Jurkat, Clone E6-1 (cell line): ENCODE measurements around the gene CETP.
"Not testable (repeated sequence)": the region's sequence is repeated elsewhere in the genome, so short reads cannot be mapped to it uniquely, and the experiment has no call there.

Source experiments
- DNase-seq: peaks from one replicate; pipeline ENCODE4 v3.0.0-alpha.2; 2011; ENCODE audit warnings: low read depth, low spot score
- H3K4me3 ChIP-seq: 2 replicates; pipeline ENCODE4 v1.5.1; 2011; ENCODE audit warnings: mild to moderate bottlenecking, low read length, control low read depth, moderate library complexity

Gene CETP

DNA sequence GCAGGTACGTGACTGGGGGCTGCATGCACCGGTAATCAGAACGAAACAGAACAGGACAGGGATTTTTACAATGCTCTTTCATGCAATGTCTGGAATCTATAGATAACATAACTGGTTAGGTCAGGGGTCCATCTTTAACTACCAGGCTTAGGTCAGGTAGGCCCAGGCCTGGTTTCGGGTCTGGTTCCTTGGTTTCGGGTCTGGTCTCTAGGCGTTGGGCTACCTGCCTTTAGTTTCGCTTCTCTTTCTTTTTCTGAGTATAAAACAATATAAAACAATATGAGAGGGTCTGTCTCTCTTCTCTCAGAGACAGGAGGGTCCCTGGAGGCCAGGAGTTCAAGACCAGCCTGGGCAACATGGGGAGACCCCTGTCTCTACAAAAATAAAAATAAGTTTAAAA, 12.1 kb downstream of the CETP start:
- H3K4me3 ChIP-seq, DNase-seq: not testable (repeated sequence)

DNA sequence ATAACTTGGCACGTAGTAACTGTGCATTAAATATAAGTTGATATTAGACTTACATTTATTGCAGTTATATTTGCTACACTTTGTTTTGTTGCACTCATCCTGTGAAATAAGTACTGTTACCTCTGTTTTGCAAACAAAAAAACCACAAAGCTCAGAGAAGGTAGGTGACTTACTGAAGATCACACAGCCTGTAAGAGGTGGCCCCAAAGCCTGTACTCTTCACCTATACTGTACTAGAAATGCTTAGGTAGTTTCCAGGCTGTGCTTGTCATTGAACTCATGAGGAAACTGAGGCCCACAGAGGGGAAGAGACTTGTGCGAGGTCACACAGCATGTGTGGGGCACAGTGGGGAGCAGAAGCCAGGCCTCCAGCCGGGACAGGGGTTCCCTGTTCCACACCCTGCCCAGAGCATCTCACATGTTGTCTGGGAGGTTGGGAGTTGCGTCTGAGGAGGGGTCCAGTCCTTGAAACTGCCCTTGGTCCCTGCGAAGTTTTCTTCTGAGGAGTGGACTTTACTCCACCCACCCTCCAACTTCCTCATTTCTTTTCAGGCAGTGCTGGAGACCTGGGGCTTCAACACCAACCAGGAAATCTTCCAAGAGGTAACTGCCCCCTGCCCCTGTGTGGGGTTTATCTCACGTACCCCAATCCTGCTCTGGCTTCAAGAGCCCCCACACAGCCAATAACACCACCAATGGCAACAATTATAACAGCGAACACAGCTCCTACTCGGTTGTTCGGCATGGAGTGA, 13.0 kb downstream of the CETP start:
- H3K4me3 ChIP-seq, result no peak overlapping the region
- DNase-seq, result no peak

DNA sequence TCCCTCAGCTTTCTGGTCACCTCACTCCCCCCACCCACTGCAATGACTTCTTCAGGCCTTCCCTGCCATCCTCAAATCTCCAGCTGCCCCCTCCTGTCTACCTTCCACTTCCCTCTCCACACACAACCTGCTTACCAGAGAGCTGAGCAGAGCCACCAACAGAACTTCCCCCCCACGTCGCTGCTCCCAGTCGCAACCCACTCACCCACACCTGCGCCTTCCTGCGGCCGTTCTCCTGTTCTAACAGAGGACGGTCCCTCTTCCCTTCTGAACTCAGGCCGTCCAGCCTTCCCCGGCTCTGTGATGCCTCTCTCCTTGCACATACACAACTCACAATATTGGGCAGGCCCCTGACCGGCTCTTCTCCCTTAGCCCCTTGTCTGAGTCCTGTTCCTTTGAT, 14.0 kb downstream of the CETP start:
- DNase-seq, result no peak

DNA sequence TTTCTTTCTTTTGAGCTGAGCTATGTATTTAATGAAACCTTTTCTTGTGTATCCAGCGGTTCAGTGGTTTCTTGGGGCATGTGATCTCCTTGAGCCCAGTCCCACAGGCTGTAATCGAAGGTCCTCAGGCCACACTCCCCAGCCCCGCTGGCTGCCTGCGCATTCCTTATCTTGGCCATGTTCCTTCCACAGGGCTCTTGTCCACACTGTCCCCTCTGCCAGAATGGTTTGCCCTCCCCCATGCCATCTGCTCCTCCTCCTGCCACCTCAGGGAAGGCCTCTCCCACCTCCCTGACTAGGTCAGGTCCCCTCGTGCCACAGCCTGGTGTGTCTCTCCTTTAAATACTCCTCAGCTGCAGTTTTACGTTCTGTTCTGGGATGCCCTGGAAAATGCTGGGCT, 15.5 kb downstream of the CETP start:
- DNase-seq, result no peak
- no peak overlapping the region for H3K4me3 ChIP-seq

More for the DNA sequence above, 14.0 kb downstream of the CETP start:
- no peak overlapping the region for H3K4me3 ChIP-seq

DNA sequence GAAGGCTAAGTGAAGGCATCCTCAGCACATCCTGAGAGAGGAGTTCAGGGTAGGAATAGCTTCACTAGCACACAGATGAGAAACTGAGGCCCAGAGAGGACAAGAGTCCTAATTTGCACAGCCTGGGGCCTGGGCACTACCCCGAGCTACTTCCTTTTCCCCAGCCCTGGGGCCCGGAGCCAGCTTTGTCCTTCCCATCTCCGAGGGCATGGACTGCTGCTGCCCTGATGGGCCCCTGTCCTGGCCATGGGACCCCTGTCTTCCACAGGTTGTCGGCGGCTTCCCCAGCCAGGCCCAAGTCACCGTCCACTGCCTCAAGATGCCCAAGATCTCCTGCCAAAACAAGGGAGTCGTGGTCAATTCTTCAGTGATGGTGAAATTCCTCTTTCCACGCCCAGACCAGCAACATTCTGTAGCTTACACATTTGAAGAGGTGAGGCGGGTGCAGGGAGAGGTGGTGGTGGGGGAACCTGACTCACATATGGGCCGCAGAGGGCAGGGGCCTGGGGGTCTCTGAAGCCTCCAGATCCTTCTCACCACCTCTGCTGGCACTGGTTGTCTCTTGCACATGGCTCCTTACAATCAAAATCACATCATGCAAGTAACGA, 16.2 kb downstream of the CETP start:
- no peak overlapping the region for H3K4me3 ChIP-seq
- no peak for DNase-seq

DNA sequence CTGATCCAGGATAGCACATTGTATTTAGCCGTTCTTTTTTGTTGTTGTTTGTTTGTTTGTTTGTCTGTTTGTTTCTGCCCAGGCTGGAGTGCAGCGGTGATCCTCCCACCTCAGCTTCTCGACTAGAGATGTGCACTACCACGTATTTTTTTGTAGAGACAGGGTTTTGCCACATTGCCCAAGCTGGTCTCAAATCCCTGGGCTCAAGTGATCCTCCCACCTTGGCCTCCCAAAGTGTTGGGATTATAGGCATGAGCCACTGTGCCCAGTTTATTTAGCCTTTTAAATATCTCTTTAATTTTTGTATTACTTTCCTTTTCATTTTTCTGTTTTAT, 18.4 kb downstream of the CETP start:
- H3K4me3 ChIP-seq, result no peak overlapping the region
- no peak for DNase-seq

DNA sequence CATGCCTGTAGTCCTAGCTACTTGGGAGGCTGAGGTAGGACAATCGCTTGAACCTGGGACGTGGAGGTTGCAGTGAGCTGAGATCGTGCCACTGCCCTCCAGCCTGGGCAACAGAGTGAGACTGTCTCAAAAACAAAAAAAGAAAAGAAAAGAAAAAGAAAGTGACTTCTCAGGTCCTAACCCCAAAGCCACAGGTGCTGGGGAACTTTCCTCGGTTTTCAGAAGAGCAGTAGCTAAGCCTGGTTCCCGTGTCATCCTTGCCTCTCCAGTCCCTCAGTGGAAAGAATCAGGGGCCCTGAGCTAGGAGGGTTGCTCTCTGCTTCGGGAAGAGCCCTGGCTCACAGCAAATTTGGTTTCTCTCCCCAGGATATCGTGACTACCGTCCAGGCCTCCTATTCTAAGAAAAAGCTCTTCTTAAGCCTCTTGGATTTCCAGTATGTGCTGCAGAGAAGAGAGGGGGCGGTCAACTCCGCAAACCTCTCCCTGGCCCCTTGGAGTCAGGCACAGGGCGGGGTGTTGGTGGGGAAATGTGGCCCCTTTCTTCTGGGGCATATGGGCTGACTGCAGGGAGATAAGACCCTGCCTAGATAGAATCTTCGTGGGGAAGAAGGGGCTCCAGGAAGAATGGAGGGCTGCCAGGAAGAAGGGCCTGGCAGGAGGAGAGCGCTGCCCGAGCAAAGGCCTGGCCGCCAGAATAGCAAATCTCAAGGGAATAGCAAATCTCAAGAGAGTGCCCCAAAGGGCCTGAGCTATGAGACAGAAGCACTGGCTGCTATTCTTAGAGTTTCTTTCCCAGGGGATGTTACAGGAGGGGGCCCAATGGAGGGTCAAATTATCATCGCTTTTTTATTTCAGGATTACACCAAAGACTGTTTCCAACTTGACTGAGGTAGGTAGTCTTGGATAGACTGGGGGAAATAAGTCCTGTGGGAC, 19.3 kb downstream of the CETP start:
- no peak overlapping the region for H3K4me3 ChIP-seq
- no peak for DNase-seq

DNA sequence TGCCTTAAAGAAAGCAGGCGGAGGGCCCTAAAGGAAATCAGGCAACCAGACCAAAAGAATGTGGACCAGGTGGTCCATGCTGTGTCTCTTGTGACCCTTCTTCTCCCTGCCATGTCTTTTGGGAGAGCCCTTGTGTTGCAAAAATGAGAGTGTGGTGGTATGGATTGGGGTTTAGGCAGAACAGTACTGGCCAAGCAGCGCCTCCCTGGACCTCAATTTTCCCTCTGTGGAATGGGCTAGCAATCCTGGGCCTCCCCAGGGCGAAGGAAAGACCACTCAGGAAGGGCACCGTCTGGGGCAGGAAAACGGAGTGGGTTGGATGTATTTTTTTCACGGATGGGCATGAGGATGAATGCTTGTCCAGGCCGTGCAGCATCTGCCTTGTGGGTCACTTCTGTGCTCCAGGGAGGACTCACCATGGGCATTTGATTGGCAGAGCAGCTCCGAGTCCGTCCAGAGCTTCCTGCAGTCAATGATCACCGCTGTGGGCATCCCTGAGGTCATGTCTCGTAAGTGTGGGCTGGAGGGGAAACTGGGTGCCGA, 20.1 kb downstream of the CETP start:
- no peak overlapping the region for H3K4me3 ChIP-seq
- DNase-seq, result no peak

DNA sequence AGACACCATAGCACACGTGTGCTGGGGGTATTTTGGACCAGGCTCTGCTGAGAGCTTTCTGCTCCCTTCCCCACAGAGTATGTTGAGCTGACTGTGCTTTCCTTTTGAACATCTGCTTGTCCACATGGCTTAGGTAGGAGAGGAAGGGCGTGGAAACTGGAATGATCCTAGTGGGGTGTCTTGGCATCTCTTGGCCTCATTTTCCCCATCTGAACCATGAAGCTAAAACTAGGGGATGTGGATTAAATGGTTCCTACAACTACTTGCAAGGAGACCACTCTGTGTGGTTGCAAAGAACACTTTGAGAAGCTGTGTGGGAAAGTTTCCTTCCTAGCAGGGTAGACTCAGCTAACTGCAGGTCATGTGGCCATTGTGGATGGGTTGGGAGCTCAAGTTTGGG, 20.9 kb downstream of the CETP start:
- H3K4me3 ChIP-seq, result no peak overlapping the region
- DNase-seq, result no peak

DNA sequence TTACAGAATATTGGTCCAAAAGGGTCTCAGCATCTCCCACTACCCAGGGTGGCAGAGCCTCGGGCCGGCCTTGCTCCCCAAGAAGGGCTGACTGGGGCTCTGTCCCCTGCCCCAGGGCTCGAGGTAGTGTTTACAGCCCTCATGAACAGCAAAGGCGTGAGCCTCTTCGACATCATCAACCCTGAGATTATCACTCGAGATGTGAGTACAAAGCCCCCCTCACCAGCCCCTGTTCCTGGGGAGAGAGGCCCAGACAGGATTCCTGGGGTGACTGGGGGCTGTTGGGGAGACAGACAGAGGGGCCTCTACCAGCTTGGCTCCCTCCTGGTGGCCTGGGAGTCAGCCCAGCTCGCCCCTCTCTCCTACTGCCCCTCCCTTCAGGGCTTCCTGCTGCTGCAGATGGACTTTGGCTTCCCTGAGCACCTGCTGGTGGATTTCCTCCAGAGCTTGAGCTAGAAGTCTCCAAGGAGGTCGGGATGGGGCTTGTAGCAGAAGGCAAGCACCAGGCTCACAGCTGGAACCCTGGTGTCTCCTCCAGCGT, 21.5 kb downstream of the CETP start:
- DNase-seq, result no peak
- no peak overlapping the region for H3K4me3 ChIP-seq

DNA sequence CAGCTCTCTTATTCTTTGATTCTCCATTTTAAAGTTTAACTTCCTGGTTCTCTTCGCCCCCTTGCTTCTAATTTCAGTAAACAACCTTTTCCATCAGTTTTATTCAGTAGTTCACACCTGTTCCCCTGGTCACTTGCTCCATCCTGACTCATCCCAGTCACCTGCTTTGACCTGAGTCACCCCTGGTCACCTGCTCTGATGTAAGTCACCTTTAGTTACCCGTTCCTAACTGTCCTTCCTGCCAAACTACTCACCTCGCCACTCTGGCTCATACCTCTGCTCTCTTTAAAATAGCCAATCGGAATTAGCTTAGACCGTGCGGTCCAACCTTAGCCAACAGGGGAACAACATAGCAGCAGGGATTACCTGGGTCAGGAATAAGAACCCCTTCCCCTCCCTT, 22.9 kb downstream of the CETP start:
- H3K4me3 ChIP-seq, result no peak overlapping the region
- no peak for DNase-seq

DNA sequence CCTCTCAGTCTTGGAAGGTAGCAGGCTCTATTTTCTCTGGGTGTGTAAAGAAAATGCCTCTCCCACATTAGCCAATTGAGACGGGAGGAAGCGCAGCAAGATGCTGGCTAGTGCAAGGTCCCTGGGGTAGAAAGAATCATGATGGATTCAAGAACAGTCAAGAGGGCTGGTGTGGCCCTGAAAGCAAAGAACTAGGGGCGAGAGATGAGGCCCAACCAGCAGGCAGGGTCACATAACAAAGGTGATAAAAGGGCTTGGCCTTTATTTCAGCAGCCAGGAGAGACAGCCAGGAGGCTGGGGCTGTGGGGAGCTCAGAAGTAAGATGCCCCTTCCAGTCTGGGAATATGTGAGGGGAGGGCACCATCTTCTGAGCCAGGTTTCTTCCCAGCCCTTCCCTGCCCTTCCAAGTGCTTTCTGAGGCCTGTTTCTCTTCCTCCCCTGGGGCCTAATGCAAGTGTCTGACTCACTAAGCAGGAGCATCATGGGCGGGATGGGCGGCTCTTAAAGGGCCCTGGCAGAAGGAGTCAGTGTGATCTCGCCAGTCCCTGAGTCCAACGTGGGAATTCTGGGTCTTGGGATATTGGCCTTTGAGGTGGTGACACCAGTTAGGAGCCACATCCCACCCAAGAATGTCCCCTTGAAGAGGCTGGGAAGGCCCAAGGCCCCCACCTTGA, 23.7 kb downstream of the CETP start:
- DNase-seq, result no peak
- H3K4me3 ChIP-seq, result no peak overlapping the region

DNA sequence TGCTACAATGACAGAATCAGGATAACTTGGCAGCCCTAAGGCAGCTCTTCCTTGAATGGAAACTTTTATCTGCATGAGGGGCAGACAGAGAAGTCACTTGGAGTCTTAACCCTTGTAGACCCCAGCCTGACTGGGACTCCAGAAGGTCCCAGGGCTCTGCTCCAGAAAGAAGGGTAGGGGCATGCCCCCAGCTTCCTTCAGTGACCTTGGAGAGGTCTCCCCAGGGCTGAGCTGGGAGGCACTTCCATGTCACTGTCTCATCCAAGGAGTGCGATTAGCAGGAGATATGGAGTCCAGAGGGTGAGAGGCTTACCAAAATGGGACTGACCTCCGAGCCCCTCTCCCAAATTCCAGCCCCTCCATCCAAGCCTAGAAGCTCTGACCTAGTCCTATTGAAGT, 24.2 kb downstream of the CETP start:
- no peak overlapping the region for H3K4me3 ChIP-seq
- no peak for DNase-seq

DNA sequence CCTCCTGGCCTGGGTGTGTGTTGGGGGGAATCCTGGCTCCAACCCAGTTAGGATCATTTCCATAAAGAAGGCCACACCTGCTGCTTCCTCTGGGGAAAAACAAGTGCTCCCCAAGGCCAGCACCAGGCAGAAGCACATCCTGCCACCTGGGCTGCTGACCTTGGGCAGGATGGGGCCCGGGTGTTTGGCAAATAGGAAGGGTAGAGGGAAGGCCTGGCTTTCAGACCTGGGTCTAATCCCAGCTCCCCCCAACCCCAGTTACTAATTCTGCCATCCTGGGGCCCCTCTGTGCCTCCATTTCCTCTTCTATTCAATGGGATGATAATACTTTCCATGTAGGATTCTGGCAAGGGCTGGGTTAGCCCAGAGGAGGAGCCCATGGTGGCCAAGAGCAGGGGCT, 24.6 kb downstream of the CETP start:
- no peak overlapping the region for H3K4me3 ChIP-seq
- DNase-seq, result no peak

DNA sequence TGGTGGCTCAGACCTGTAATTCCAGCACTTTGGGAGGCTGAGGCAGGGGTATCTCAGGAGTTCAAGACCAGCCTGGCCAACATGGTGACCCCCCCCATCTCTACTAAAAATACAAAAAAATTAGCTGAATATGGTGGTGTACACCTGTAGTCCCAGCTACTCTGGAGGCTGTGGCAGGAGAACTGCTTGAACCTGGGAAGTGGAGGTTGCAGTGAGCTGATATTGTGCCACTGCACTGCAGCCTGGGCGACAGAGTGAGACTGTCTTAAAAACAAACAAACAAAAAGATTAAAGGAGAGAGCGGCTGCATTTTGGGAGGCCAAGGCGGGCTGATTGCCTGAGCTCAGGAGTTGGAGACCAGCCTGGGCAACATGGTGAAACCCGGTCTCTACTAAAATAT, 25.2 kb downstream of the CETP start:
- not testable (repeated sequence) for DNase-seq

DNA sequence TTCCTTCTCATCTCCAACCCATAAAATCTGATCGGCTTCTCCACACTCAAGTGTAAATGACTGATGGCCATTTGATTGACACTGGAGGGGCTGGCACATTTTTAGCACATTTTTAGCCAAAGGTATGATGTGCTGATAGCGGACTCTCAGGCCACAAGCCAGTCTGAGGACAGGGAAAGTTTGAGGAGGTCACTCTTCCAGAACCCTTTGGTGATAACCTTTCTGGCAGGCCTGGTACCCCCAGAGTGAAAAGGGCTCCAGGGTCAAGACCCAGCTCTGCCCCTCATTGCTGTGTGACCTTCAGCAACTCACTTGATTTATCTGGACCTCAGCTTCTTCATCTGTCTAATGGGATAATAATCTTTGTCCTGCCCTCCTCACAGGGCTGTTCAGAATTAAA, 25.9 kb downstream of the CETP start:
- H3K4me3 ChIP-seq, result no peak overlapping the region
- DNase-seq, result no peak

More for the DNA sequence above, 25.2 kb downstream of the CETP start:
- H3K4me3 ChIP-seq, result not testable (repeated sequence)

DNA sequence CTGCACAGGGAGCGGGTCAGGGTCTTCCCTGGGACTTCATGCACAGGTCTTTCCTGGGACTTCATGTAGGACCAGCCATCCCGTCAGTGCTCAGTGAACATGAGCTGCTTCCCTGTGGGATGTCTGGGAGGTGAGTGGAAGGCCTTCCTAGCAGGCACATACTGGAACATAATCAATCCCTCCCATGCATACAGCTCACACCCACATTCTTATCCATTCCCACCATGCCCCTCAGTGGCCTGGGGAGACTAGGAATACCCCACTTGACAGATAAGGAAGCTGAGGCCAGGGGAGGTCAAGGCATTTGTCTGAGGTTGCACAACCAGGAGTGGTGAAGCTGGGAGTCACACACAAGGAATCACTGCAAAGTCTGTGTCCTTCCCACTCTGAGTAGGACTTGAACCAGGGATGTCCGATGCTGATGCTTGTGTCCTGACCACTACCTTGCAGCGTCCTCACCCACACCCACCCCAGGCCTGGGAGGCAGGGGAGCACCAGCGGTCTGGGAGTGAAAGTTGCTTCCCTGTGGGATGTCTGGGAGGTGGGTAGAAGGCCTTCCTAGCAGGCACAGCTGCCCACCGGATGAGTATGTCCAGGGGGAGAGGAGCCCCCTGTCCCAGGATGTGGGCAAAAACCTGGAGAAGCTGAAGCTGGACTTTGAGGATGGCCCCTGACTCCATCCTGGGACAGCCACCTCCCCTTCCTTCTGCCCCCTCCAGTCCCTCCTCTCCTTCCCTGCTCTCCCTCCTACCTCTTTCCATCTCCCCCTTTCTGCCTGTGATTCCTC, 26.6 kb downstream of the CETP start:
- H3K4me3 ChIP-seq, result no peak overlapping the region
- DNase-seq, result no peak
